ENCODE data around the gene RNF212. TPM values are rescaled to one million over a fixed set of nuclear protein-coding genes. Genes with fewer than 3 reads are reported as not detected.
A peak's percentile ranks its signal among the peaks of the same experiment; 100 is the strongest.

RNF212 gene
- total and polyA plus RNA-seq, 12 donors: 0.21 to 2.1 (median 0.31) TPM; not detected in 4

- Histone ChIP-seq H3K4me1 (peaks cover 0 to 15% (median 8%) of the 10 kb centered on the region in 9 donors), H3K36me3 (no peaks in the 10 kb centered on the region), H3K27me3 (peaks cover 0 to 21% (median 10%) of the 10 kb centered on the region in 7 donors), H3K27ac (no peak overlapping the region), H3K4me3 (peak overlapping the region in 1 of 10 donors; percentile 5), H3K9me3 (peaks cover 0 to 19% (median 11%) of the 10 kb centered on the region in 11 donors)
- intact Hi-C loops (cut with DNase I): no loop called here
- WGBS, 2 donors: 55 to 56% methylated on average over 21 of the region's 21 CpGs
- DNase-seq: no peak
- no peak for TF ChIP-seq CTCF (IDR thresholded peaks at IDR 0.05)
- ATAC-seq: peak; percentile 25 to 70 (median 53)
These were observed 41.3 kb upstream of the RNF212 start for GRCh38 chr4:1154523-1155182.

- no peak overlapping the region for H3K27ac ChIP-seq
- peaks cover 0 to 15% (median 8%) of the 10 kb centered on the region in 9 donors for H3K4me1 ChIP-seq
- intact Hi-C loops (cut with DNase I): no loop called here
- DNase-seq (no peak), ATAC-seq (no peak)
- TF ChIP-seq CTCF (IDR thresholded peaks at IDR 0.05): no peak
- no peak overlapping the region for H3K4me3 ChIP-seq
- no peaks in the 10 kb centered on the region for H3K36me3 ChIP-seq
- H3K9me3 ChIP-seq: peaks cover 0 to 18% (median 11%) of the 10 kb centered on the region in 11 donors
- peaks cover 0 to 21% (median 10%) of the 10 kb centered on the region in 7 donors for H3K27me3 ChIP-seq
- WGBS, 2 donors: 68 to 72% methylated on average over 7 of the region's 7 CpGs
These were observed 40.8 kb upstream of the RNF212 start for GRCh38 chr4:1154126-1154522.

GRCh38 chr4:1153567-1154090 lies 40.3 kb upstream of the RNF212 start:
- ATAC-seq: no peak
- Histone ChIP-seq H3K4me1 (peaks cover 0 to 15% (median 8%) of the 10 kb centered on the region in 9 donors), H3K9me3 (peaks cover 0 to 15% (median 11%) of the 10 kb centered on the region in 11 donors), H3K27me3 (peaks cover 0 to 25% (median 10%) of the 10 kb centered on the region in 7 donors), H3K27ac (no peak overlapping the region), H3K4me3 (no peak overlapping the region), H3K36me3 (no peaks in the 10 kb centered on the region)
- no peak for TF ChIP-seq CTCF (IDR thresholded peaks at IDR 0.05)
- intact Hi-C loops (cut with DNase I): no loop called here
- 63 to 69% methylated on average over 11 of the region's 11 CpGs for WGBS, 2 donors
- no peak for DNase-seq

GRCh38 chr4:1152290-1152689 lies 38.9 kb upstream of the RNF212 start:
- ATAC-seq (no peak), DNase-seq (no peak)
- Histone ChIP-seq H3K4me3 (no peak overlapping the region), H3K27me3 (peaks cover 0 to 25% (median 10%) of the 10 kb centered on the region in 7 donors), H3K9me3 (peaks cover 0 to 2% (median 0%) of the 10 kb centered on the region in 11 donors), H3K27ac (no peak overlapping the region), H3K4me1 (peaks cover 0 to 15% (median 8%) of the 10 kb centered on the region in 9 donors), H3K36me3 (no peaks in the 10 kb centered on the region)
- WGBS, 2 donors: 68 to 70% methylated on average over 6 of the region's 6 CpGs
- TF ChIP-seq CTCF (IDR thresholded peaks at IDR 0.05): no peak
- intact Hi-C loops (cut with DNase I): no loop called here
